ENCODE results near the gene BTBD2. TPM values are rescaled to one million over a fixed set of nuclear protein-coding genes. Genes with fewer than 3 reads are reported as not detected.

The BTBD2 gene
- total and polyA plus RNA-seq, 2 donors (not counting 1 experiment from before 2014, with no cell fraction given): 75.2 to 85.6 TPM

DNA sequence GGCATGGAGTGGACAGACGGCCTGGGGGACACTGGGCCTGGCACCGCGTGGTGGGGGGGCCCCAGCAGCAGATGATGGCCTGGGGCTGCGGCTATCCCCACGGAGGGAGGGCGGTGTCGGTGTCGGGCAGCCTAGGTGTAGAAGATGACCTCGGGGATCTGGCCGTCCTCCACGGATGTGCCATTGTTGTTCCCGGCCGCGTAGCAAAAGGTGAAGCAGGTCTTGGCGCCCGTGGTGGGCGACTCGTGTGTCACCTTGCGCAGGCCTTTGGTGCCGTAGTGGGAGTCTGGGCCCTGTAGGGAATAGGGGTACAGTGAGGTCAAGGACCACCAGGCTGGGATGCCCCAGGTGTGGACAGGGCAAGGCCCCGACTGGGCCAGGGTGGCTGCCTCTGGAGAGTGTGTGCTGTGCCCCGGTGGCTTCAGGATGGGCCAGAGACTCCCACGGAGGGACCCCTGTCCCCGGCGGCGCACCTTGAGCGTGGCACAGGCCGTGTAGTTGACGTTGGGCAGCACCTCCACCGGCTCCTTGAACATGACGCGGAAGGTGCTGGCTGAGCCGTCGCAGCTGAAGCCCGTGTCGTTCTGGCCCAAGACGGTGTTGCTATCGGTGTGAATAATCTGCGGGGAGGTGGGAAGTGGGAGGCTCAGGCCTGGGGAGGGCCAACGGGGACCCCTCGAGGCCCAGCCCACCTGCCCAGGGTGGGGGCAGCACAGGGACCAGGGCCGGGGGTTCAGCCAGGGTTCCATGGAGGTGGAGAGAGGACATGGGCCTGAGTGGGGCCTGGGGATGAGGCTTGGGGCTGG, 29.0 kb downstream of the BTBD2 start:
- no peak overlapping the region for H3K4me3 ChIP-seq (ENCODE audit: control extremely low read depth in 1 of 5, extremely low read depth in 1 of 5, insufficient read depth in 1 of 5, low read depth in 2 of 5, low read length in 4 of 5)
- no peaks in the 10 kb centered on the region for H3K27me3 Mint-ChIP-seq

More for the DNA sequence above, 29.0 kb downstream of the BTBD2 start:
- intact Hi-C loops (cut with micrococcal nuclease): no loop called here
- Mint-ChIP-seq H3K4me3 (no peak overlapping the region), H3K9me3 (ENCODE audit: insufficient read depth) (no peaks in the 10 kb centered on the region), H3K27ac (no peak overlapping the region), H3K4me1 (no peaks in the 10 kb centered on the region)
- H3K9me3 ChIP-seq (ENCODE audit: control extremely low read depth in 1 of 3, control insufficient read depth in 2 of 3, insufficient read depth in 1 of 3, low read length in 2 of 3): no peaks in the 10 kb centered on the region
- H2AFZ ChIP-seq (ENCODE audit: insufficient read depth, low read depth, low read length, poor library complexity, severe bottlenecking): no peak overlapping the region
- DNase-seq: no peak
- no peak overlapping the region for H3K27ac ChIP-seq (ENCODE audit: low read length in 2 of 2)
- H3K36me3 ChIP-seq (replicated peaks in 1 of 2; ENCODE audit: control extremely low read depth in 1 of 2, control insufficient read depth in 1 of 2, extremely low read depth in 1 of 2, insufficient read depth in 2 of 2, low read length in 1 of 2): peaks cover 5 to 66% of the 10 kb centered on the region in 2 experiments
- 95% methylated on average over 42 of the region's 42 CpGs for WGBS (ENCODE audit: insufficient coverage)
- H3K4me1 ChIP-seq (ENCODE audit: control insufficient read depth in 2 of 2, insufficient read depth in 2 of 2, low read length in 2 of 2): no peaks in the 10 kb centered on the region
- CTCF ChIA-PET: no interaction called here
- no peak overlapping the region for H3K9ac ChIP-seq (ENCODE audit: low read length)
- TF ChIP-seq EZH2 (IDR thresholded peaks at IDR 0.05; ENCODE audit: borderline replicate concordance, insufficient read depth, low read depth, low read length, poor library complexity, severe bottlenecking): no peak
- TF ChIP-seq, protein P1, sequence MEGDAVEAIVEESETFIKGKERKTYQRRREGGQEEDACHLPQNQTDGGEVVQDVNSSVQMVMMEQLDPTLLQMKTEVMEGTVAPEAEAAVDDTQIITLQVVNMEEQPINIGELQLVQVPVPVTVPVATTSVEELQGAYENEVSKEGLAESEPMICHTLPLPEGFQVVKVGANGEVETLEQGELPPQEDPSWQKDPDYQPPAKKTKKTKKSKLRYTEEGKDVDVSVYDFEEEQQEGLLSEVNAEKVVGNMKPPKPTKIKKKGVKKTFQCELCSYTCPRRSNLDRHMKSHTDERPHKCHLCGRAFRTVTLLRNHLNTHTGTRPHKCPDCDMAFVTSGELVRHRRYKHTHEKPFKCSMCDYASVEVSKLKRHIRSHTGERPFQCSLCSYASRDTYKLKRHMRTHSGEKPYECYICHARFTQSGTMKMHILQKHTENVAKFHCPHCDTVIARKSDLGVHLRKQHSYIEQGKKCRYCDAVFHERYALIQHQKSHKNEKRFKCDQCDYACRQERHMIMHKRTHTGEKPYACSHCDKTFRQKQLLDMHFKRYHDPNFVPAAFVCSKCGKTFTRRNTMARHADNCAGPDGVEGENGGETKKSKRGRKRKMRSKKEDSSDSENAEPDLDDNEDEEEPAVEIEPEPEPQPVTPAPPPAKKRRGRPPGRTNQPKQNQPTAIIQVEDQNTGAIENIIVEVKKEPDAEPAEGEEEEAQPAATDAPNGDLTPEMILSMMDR (IDR thresholded peaks at IDR 0.05): no peak
- no peak for ATAC-seq (ENCODE audit: low read depth)
- no peaks in the 10 kb centered on the region for H3K27me3 ChIP-seq (replicated peaks in 1 of 4; ENCODE audit: control extremely low read depth in 1 of 4, control insufficient read depth in 3 of 4, insufficient read depth in 4 of 4, low read length in 3 of 4)
- no peak overlapping the region for H3K4me2 ChIP-seq (replicated peaks; ENCODE audit: low read depth, low read length, poor library complexity, severe bottlenecking)
- H3K79me2 ChIP-seq (ENCODE audit: control insufficient read depth, insufficient read depth, low read length): no peaks in the 10 kb centered on the region
- H4K20me1 ChIP-seq (ENCODE audit: control insufficient read depth, insufficient read depth, low read length, poor library complexity, severe bottlenecking): peaks cover 23% of the 10 kb centered on the region
- POLR2A ChIA-PET: no interaction called here

All from B cell (primary cell).